Gastroesophageal sphincter (tissue), 4 donors: ENCODE results near the gene CPED1. TPM values are rescaled to one million over a fixed set of nuclear protein-coding genes. Genes with fewer than 3 reads are reported as not detected.
A peak's percentile ranks its signal among the peaks of the same experiment; 100 is the strongest.

ENCODE experiments used
- ATAC-seq: fragments of 150-250 bp; one replicate; pipeline ENCODE4 v1.9.1; 2016; ENCODE audit warnings: mild to moderate bottlenecking, moderate library complexity
- H3K27ac ChIP-seq, 4 donors: fragments of 200-600 bp; sonication (generic) in 3 of 4; 1 replicate in 3 of 4; 2 replicates in 1 of 4; pipeline ENCODE4 v1.5.1; 2016 to 2019
- H3K27me3 ChIP-seq: fragments of 200-600 bp; sonication (generic); one replicate; pipeline ENCODE4 v1.5.1; 2019
- H3K36me3 ChIP-seq, 2 donors: fragments of 200-600 bp; sonication (generic); one replicate each; pipeline ENCODE4 v1.5.1; 2019; ENCODE audit warnings: control low read depth in 1 of 2
- H3K4me1 ChIP-seq, 3 donors: fragments of 200-600 bp; sonication (generic); 1 replicate in 2 of 3; 2 replicates in 1 of 3; pipeline ENCODE4 v1.5.1; 2016 to 2019; ENCODE audit warnings: control low read depth in 2 of 3
- H3K4me3 ChIP-seq, 2 donors: fragments of 200-600 bp; sonication (generic); one replicate each; pipeline ENCODE4 v1.5.1; 2019; ENCODE audit warnings: mild to moderate bottlenecking in 1 of 2, moderate library complexity in 1 of 2
- H3K9me3 ChIP-seq, 3 donors: fragments of 200-600 bp; sonication (generic); one replicate each; pipeline ENCODE4 v1.5.1; 2017 to 2019; ENCODE audit warnings: control low read depth in 2 of 3
- CTCF ChIP-seq, 4 experiments: fragments of 200-600 bp in 2 of 4; fragments of 450-650 bp in 2 of 4; sonication (generic) in 1 of 4; IDR thresholded peaks; one replicate each; pipeline ENCODE4 v1.5.1; 2017 to 2019; ENCODE audit warnings: antibody characterized with exemption in 4 of 4, mild to moderate bottlenecking in 2 of 4, moderate library complexity in 2 of 4
- EP300 ChIP-seq: sonication (generic); formaldehyde crosslinking; IDR thresholded peaks from one replicate; pipeline ENCODE4 v1.6.1; 2017; ENCODE audit warnings: antibody characterized with exemption, mild to moderate bottlenecking
- POLR2A ChIP-seq, 2 donors: fragments of 450-650 bp; IDR thresholded peaks; one replicate each; pipeline ENCODE4 v1.6.1; 2017; ENCODE audit warnings: antibody characterized with exemption in 2 of 2, mild to moderate bottlenecking in 2 of 2, moderate library complexity in 1 of 2
- POLR2AphosphoS5 ChIP-seq: sonication (generic); formaldehyde crosslinking; IDR thresholded peaks from one replicate; pipeline ENCODE4 v1.6.1; 2017; ENCODE audit warnings: antibody characterized with exemption
- WGBS, 2 donors: methylation state at CpG; one replicate each; pipeline ENCODE4 v1.1.5; 2018; ENCODE audit warnings: low coverage in 1 of 2; 5-methylcytosine and 5-hydroxymethylcytosine counted together
- total RNA-seq, 4 donors: library from RNA; depleted of rRNA; stranded (reverse); fragments of >200 nt; gene quantifications; one replicate each; pipeline ENCODE4 v1.1.0, GENCODE V29; 2016

CPED1 gene
- total RNA-seq, 4 donors from 2014 or later: 35.1 to 97.7 (median 60.5) TPM

GRCh38 chr7:121328508-121329190 lies 340.1 kb downstream of the CPED1 start, which contains the start of gene WNT16:
Gene WNT16, plus strand, starts transcription at chr7:121329000. Its CDS starts 293 bp downstream, at chr7:121329293.
- H3K4me3 ChIP-seq: peak within 1 kb of the TSS in 1 of 2 donors; percentile 45
- H3K4me1 ChIP-seq: peaks cover 0 to 21% (median 12%) of the 10 kb centered on the region in 3 donors
- H3K27me3 ChIP-seq: peaks cover 60% of the 10 kb centered on the region
- H3K36me3 ChIP-seq: no peaks in the 10 kb centered on the region
- no peaks in the 10 kb centered on the region for H3K9me3 ChIP-seq
- ATAC-seq: no peak
- TF ChIP-seq EP300 (no peak), POLR2A (IDR thresholded peaks at IDR 0.05) (no peak), CTCF (IDR thresholded peaks at IDR 0.05) (no peak), POLR2AphosphoS5 (no peak)
- no peak within 1 kb of the TSS for H3K27ac ChIP-seq
- WGBS, 2 donors: 7 to 66% methylated on average over 3 to 11 of the region's 27 CpGs

GRCh38 chr7:121329191-121330052 lies 340.9 kb downstream of the CPED1 start:
- no peaks in the 10 kb centered on the region for H3K36me3 ChIP-seq
- no peak overlapping the region for H3K27ac ChIP-seq
- H3K9me3 ChIP-seq: no peaks in the 10 kb centered on the region
- peak overlapping the region in 1 of 2 donors; percentile 45 for H3K4me3 ChIP-seq
- no peak for TF ChIP-seq EP300
- no peak for TF ChIP-seq CTCF (IDR thresholded peaks at IDR 0.05)
- no peak for TF ChIP-seq POLR2AphosphoS5
- no peak for TF ChIP-seq POLR2A (IDR thresholded peaks at IDR 0.05)
- H3K4me1 ChIP-seq: peaks cover 0 to 21% (median 12%) of the 10 kb centered on the region in 3 donors
- no peak for ATAC-seq
- WGBS, 2 donors: 2 to 3% methylated on average over 10 to 17 of the region's 47 CpGs
- peaks cover 68% of the 10 kb centered on the region for H3K27me3 ChIP-seq

- peaks cover 0 to 21% (median 12%) of the 10 kb centered on the region in 3 donors for H3K4me1 ChIP-seq
- H3K36me3 ChIP-seq: no peaks in the 10 kb centered on the region
- H3K27ac ChIP-seq: no peak overlapping the region
- no peak for ATAC-seq
- H3K9me3 ChIP-seq: no peaks in the 10 kb centered on the region
- peak overlapping the region in 1 of 2 donors; percentile 45 for H3K4me3 ChIP-seq
- 2 to 9% methylated on average over 9 to 27 of the region's 52 CpGs for WGBS, 2 donors
- peaks cover 76% of the 10 kb centered on the region for H3K27me3 ChIP-seq
- TF ChIP-seq POLR2A (IDR thresholded peaks at IDR 0.05) (no peak), CTCF (IDR thresholded peaks at IDR 0.05) (no peak), POLR2AphosphoS5 (no peak), EP300 (no peak)
Observed at GRCh38 chr7:121330053-121330833, 341.7 kb downstream of the CPED1 start.

- Histone ChIP-seq H3K4me3 (no peak overlapping the region), H3K9me3 (no peaks in the 10 kb centered on the region), H3K4me1 (peaks cover 0 to 21% (median 12%) of the 10 kb centered on the region in 3 donors), H3K36me3 (no peaks in the 10 kb centered on the region), H3K27me3 (peaks cover 80% of the 10 kb centered on the region), H3K27ac (no peak overlapping the region)
- TF ChIP-seq POLR2AphosphoS5 (no peak), CTCF (IDR thresholded peaks at IDR 0.05) (no peak), EP300 (no peak), POLR2A (IDR thresholded peaks at IDR 0.05) (no peak)
- no peak for ATAC-seq
- WGBS, 2 donors: 75 to 82% methylated on average over 4 of the region's 4 CpGs
Observed at GRCh38 chr7:121331048-121331447, 342.5 kb downstream of the CPED1 start.
